NT2/D1 (cell line): Measurements from ENCODE around the gene ZBTB3.

Experiments used
- SUZ12 ChIP-seq: IDR thresholded peaks from 2 replicates; pipeline ENCODE4 v1.6.1; 2011; ENCODE audit not compliant: insufficient read length, insufficient read depth; ENCODE audit errors: extremely low read depth
- YY1 ChIP-seq: IDR thresholded peaks from 2 replicates; pipeline ENCODE4 v1.6.1; 2011; ENCODE audit not compliant: insufficient read length, insufficient read depth
- ZNF274 ChIP-seq: IDR thresholded peaks from 2 replicates; pipeline ENCODE4 v1.6.1; 2011; ENCODE audit warnings: mild to moderate bottlenecking, low read depth, low read length

DNA sequence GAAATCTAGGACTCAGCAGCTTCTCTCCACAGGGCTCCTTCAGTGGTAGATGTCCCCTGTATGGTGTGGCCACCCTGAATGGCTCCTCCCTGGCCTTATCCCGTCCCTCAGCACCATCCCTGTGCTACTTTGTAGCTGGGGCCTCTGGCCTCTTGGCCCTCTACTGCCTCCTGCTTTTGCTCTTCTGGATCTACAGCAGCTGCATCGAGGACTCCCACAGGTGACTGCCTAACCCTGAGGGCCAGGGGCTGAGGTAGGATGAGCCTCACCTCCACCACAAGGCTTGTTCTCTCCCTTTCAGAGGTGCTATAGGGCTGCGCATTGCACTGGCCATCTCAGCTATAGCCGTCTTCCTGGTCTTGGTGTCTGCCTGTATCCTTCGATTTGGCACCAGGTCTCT lies 35.0 kb upstream of the ZBTB3 start:
- TF ChIP-seq YY1 (no peak), ZNF274 (no peak), SUZ12 (no peak)
